ENCODE results near the gene TTC28.
"Not testable (repeated sequence)": the region's sequence is repeated elsewhere in the genome, so short reads cannot be mapped to it uniquely, and the experiment has no call there.

TTC28 gene

GRCh38 chr22:28406246-28406645 is 273.4 kb downstream of the TTC28 start:
- no peak for DNase-seq (ENCODE audit: low spot score)

- DNase-seq (ENCODE audit: low spot score), result no peak
These were observed 274.1 kb downstream of the TTC28 start for GRCh38 chr22:28405588-28405987.

- no peak for DNase-seq (ENCODE audit: low spot score)
These were observed 277.1 kb downstream of the TTC28 start for GRCh38 chr22:28402539-28402938.

GRCh38 chr22:28402060-28402459 is 277.6 kb downstream of the TTC28 start:
- DNase-seq (ENCODE audit: low spot score), result no peak

GRCh38 chr22:28398981-28399380 is 280.7 kb downstream of the TTC28 start:
- DNase-seq (ENCODE audit: low spot score), result no peak

- no peak for DNase-seq (ENCODE audit: low spot score)
These were observed 281.3 kb downstream of the TTC28 start for GRCh38 chr22:28398355-28398754.

GRCh38 chr22:28397306-28397705 is 282.3 kb downstream of the TTC28 start:
- DNase-seq (ENCODE audit: low spot score), result no peak

- no peak for DNase-seq (ENCODE audit: low spot score)
These were observed 283.5 kb downstream of the TTC28 start for GRCh38 chr22:28395920-28396753.

GRCh38 chr22:28395520-28395919 is 284.1 kb downstream of the TTC28 start:
- DNase-seq (ENCODE audit: low spot score), result no peak

- DNase-seq (ENCODE audit: low spot score), result no peak
These were observed 285.0 kb downstream of the TTC28 start for GRCh38 chr22:28394513-28395110.

GRCh38 chr22:28381429-28382167 is 298.0 kb downstream of the TTC28 start:
- no peak for DNase-seq (ENCODE audit: low spot score)

GRCh38 chr22:28379951-28380350 is 299.7 kb downstream of the TTC28 start:
- DNase-seq (ENCODE audit: low spot score), result no peak

- no peak for DNase-seq (ENCODE audit: low spot score)
These were observed 300.4 kb downstream of the TTC28 start for GRCh38 chr22:28379075-28379779.

- DNase-seq (ENCODE audit: low spot score), result no peak
These were observed 303.7 kb downstream of the TTC28 start for GRCh38 chr22:28375761-28376534.

GRCh38 chr22:28373831-28374230 is 305.8 kb downstream of the TTC28 start:
- DNase-seq (ENCODE audit: low spot score), result no peak

GRCh38 chr22:28369854-28370253 is 309.8 kb downstream of the TTC28 start:
- no peak for DNase-seq (ENCODE audit: low spot score)

GRCh38 chr22:28366856-28367255 is 312.8 kb downstream of the TTC28 start:
- no peak for DNase-seq (ENCODE audit: low spot score)

GRCh38 chr22:28365371-28365770 is 314.3 kb downstream of the TTC28 start:
- no peak for DNase-seq (ENCODE audit: low spot score)

GRCh38 chr22:28364105-28364504 is 315.5 kb downstream of the TTC28 start:
- not testable (repeated sequence) for DNase-seq (ENCODE audit: low spot score)

GRCh38 chr22:28360939-28361338 is 318.7 kb downstream of the TTC28 start:
- no peak for DNase-seq (ENCODE audit: low spot score)

- DNase-seq (ENCODE audit: low spot score), result no peak
These were observed 321.3 kb downstream of the TTC28 start for GRCh38 chr22:28358312-28358711.

GRCh38 chr22:28357193-28357592 is 322.4 kb downstream of the TTC28 start:
- no peak for DNase-seq (ENCODE audit: low spot score)
